Kidney (tissue), 14 donors: Measurements from ENCODE around the gene SLC12A6. TPM values are rescaled to one million over a fixed set of nuclear protein-coding genes. Genes with fewer than 3 reads are reported as not detected.

Source experiments
- DNase-seq, 5 donors: peaks; one replicate each; pipeline ENCODE4 v3.0.0-alpha.2; 2013 to 2020
- FAIRE-seq: peaks from 2 replicates; lab custom pipeline; 2012; peaks lifted over from hg19 to GRCh38; lab: Jason Lieb, UNC
- H3K27ac ChIP-seq, 2 donors: one replicate each; pipeline ENCODE4 v1.7.0; 2013; ENCODE audit warnings: low read depth in 2 of 2, low read length in 2 of 2, inconsistent platforms in 1 of 2
- H3K27me3 ChIP-seq: one replicate; pipeline ENCODE4 v1.7.1; 2013; ENCODE audit warnings: low read length, inconsistent platforms; ENCODE audit not compliant: control insufficient read depth, insufficient read depth
- H3K36me3 ChIP-seq, 3 donors: one replicate each; pipeline versions ENCODE4 v1.7.0 to v1.7.1; 2013; ENCODE audit warnings: low read length in 3 of 3, control low read depth in 1 of 3, inconsistent platforms in 1 of 3; ENCODE audit not compliant: insufficient read depth in 3 of 3, control insufficient read depth in 2 of 3
- H3K4me1 ChIP-seq, 3 donors: one replicate each; pipeline versions ENCODE4 v1.7.0 to v1.7.1; 2013; ENCODE audit warnings: low read length in 3 of 3, inconsistent platforms in 1 of 3, low read depth in 1 of 3; ENCODE audit not compliant: control insufficient read depth in 2 of 3, insufficient read depth in 2 of 3
- H3K4me3 ChIP-seq, 3 donors: one replicate each; pipeline versions ENCODE4 v1.7.0 to v1.8.1; 2013; ENCODE audit warnings: low read length in 3 of 3, control low read depth in 1 of 3, inconsistent platforms in 1 of 3
- H3K9ac ChIP-seq, 3 donors: one replicate each; pipeline versions ENCODE4 v1.7.0 to v1.7.1; 2013; ENCODE audit warnings: low read length in 3 of 3, control low read depth in 1 of 3, inconsistent platforms in 1 of 3
- H3K9me3 ChIP-seq, 3 donors: one replicate each; pipeline versions ENCODE4 v1.7.0 to v1.7.1; 2013; ENCODE audit warnings: low read length in 3 of 3, control low read depth in 1 of 3, inconsistent platforms in 1 of 3; ENCODE audit not compliant: control insufficient read depth in 2 of 3, insufficient read depth in 1 of 3
- intact Hi-C: fragments of 100-400 bp; cut with DNase I; formaldehyde crosslinking; loops from one replicate; pipeline ENCODE4 v1.11.1; 2022
- polyA plus RNA-seq: library from polyadenylated mRNA; stranded (reverse); fragments of 350-450 nt; fragmentation: Illumina TruSeq; extraction: RNeasy Lipid Tissue Mini Kit (QIAGEN cat#74804); gene quantifications from one replicate; pipeline ENCODE4 v1.2.3, GENCODE V29; 2014; ENCODE audit warnings: low read depth, low replicate concordance; ENCODE audit not compliant: insufficient read depth
- total RNA-seq: library from RNA; stranded (reverse); fragmentation: NEBNext Ultra II Directional; extraction: Animal tissue kit (Norgen Biotek cat#: 25700); gene quantifications from one replicate; pipeline ENCODE4 v1.2.1, GENCODE V29; 2021
- TF ChIP-seq, protein P1 (sequence below): IDR thresholded peaks from 3 replicates; pipeline ENCODE4 v1.5.1; 2012; ENCODE audit warnings: mild to moderate bottlenecking, moderate library complexity, borderline replicate concordance; ENCODE audit not compliant: insufficient read depth; ENCODE audit errors: extremely low read depth
- donor health status: control.
- donor health status: control.
- donor health status: control.
- donor health status: control.
- donor health status: control.
- donor health status: DM: yes; HTN: yes; CAD: no.
- donor health status: Normal renal cell carcinoma (clear cell type).

The SLC12A6 gene
- total and polyA plus RNA-seq, 2 donors from 2014 or later: 6.7 to 22.6 TPM

DNA sequence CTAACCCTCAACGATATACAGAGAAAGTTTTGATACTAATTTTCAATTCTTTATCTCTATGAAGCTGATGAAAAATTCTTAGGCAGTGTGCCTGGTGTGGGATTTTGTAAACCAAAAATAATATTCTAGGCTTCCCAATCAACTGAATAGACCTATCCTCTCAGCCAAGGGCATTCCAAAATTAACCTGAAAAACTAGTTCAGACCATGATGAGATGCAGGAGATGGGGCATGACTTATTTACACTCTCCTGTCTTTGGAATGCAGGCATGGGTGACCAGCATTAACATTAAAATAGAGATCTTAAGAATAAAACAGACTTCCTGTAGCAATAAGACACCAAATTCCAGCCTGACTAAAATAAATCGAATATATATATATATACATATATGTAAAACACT lies 37.2 kb upstream of the SLC12A6 start:
- no peak overlapping the region for H3K9ac ChIP-seq
- H3K4me1 ChIP-seq: no peaks in the 10 kb centered on the region
- DNase-seq (no peak), FAIRE-seq (no peak)
- intact Hi-C loops: no loop called here
- no peak overlapping the region for H3K27ac ChIP-seq
- no peaks in the 10 kb centered on the region for H3K36me3 ChIP-seq
- H3K27me3 ChIP-seq: no peaks in the 10 kb centered on the region
- H3K9me3 ChIP-seq: no peaks in the 10 kb centered on the region
- no peak overlapping the region for H3K4me3 ChIP-seq
- TF ChIP-seq, protein P1, sequence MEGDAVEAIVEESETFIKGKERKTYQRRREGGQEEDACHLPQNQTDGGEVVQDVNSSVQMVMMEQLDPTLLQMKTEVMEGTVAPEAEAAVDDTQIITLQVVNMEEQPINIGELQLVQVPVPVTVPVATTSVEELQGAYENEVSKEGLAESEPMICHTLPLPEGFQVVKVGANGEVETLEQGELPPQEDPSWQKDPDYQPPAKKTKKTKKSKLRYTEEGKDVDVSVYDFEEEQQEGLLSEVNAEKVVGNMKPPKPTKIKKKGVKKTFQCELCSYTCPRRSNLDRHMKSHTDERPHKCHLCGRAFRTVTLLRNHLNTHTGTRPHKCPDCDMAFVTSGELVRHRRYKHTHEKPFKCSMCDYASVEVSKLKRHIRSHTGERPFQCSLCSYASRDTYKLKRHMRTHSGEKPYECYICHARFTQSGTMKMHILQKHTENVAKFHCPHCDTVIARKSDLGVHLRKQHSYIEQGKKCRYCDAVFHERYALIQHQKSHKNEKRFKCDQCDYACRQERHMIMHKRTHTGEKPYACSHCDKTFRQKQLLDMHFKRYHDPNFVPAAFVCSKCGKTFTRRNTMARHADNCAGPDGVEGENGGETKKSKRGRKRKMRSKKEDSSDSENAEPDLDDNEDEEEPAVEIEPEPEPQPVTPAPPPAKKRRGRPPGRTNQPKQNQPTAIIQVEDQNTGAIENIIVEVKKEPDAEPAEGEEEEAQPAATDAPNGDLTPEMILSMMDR: no peak

DNA sequence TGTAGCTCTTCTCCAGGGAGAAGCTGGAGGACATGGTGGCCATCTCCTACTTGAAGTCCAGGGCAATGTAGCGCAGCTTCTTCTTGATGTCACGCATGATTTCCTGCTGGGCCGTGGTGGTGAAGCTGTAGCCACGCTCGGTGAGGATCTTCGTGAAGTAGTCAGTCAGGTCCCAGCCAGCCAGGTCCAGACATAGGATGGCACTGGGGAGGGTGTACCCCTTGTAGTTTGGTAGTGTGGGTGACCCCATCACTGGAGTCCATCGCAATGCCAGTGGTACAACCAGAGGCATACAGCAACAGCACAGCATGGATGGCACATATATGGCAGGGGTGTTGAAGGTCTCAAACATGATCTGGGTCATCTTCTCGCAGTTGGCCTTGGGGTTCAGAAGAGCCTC lies 36.4 kb upstream of the SLC12A6 start:
- no peaks in the 10 kb centered on the region for H3K4me1 ChIP-seq
- H3K27me3 ChIP-seq: no peaks in the 10 kb centered on the region
- H3K36me3 ChIP-seq: no peaks in the 10 kb centered on the region
- no peak overlapping the region for H3K27ac ChIP-seq
- intact Hi-C loops: no loop called here
- TF ChIP-seq, protein P1: no peak
- no peak overlapping the region for H3K9ac ChIP-seq
- no peak for FAIRE-seq
- no peaks in the 10 kb centered on the region for H3K9me3 ChIP-seq
- DNase-seq: no peak
- no peak overlapping the region for H3K4me3 ChIP-seq

DNA sequence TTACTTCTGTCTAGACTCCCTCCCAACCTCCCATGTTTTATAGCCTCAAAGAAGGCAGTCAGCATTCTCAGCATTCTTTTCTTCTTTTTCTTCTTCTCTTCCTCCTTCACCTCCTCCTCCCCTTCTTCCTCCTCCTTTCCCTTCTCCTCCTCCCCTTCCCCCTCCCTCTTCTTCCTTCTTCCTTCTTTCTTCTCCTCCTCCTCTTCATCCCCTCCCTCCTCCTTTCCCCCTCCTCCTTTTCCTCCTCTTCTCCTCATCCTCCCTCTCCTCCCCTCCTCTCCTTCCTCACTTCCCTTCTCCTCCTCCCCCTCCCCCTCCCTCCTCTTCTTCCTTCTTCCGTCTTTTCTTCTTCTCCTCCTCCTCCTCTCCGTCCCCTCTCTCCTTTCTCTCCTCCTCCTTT lies 33.1 kb upstream of the SLC12A6 start:
- Histone ChIP-seq H3K9ac (no peak overlapping the region), H3K27ac (no peak overlapping the region), H3K27me3 (no peaks in the 10 kb centered on the region), H3K4me3 (no peak overlapping the region), H3K9me3 (no peaks in the 10 kb centered on the region), H3K4me1 (peaks cover 0 to 12% (median 0%) of the 10 kb centered on the region in 3 donors), H3K36me3 (no peaks in the 10 kb centered on the region)
- intact Hi-C loops: no loop called here
- FAIRE-seq (no peak), DNase-seq (no peak)
- TF ChIP-seq, protein P1: no peak

DNA sequence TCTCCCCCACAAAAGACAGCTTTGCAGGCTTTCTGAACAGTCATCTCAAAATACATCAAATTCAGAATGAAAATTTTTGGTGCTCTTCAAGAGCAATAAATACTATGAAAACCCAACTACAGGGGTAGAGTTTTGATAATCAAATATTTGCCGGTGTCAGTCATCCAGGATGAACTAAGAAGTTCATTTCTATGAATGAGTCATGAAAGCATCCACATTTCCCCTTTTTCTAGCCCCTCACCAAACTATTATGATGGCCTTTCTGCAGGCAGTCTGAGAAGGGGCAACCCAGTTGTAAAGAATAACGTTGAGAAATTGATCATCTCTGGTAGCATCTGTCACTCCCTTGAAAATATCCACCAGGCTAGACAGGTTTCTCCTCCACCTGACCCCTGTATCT lies 32.5 kb upstream of the SLC12A6 start:
- no peaks in the 10 kb centered on the region for H3K36me3 ChIP-seq
- H3K27me3 ChIP-seq: no peaks in the 10 kb centered on the region
- DNase-seq: no peak
- H3K9me3 ChIP-seq: no peaks in the 10 kb centered on the region
- peaks cover 0 to 17% (median 0%) of the 10 kb centered on the region in 3 donors for H3K4me1 ChIP-seq
- no peak overlapping the region for H3K27ac ChIP-seq
- TF ChIP-seq, protein P1: no peak
- FAIRE-seq: no peak
- no peak overlapping the region for H3K9ac ChIP-seq
- intact Hi-C loops: no loop called here
- no peak overlapping the region for H3K4me3 ChIP-seq
